Stimulated activated effector memory CD8-positive, alpha-beta T cell treated with anti-CD3 and anti-CD28 coated beads, Interleukin-12 subunit alpha, Interleukin-12 subunit beta, amount 100 ng/mL, for 72 hours (primary cell): ENCODE measurements around the gene ADAMTS10.
"Not testable (repeated sequence)": the region's sequence is repeated elsewhere in the genome, so short reads cannot be mapped to it uniquely, and the experiment has no call there.

Experiments used
- ATAC-seq: fragments of 150-1000 bp; cut with Tn5 transposase; 2 replicates; pipeline ENCODE4 v1.10.0; 2021
- DNase-seq, 2 donors: peaks; one replicate each; pipeline ENCODE4 v3.0.0; 2021 to 2022; ENCODE audit warnings: low spot score in 2 of 2
- H3K27ac Mint-ChIP-seq: one replicate; pipeline ENCODE4 v1.8.0; 2022; ENCODE audit warnings: mild to moderate bottlenecking, mixed read lengths
- H3K36me3 Mint-ChIP-seq: one replicate; pipeline ENCODE4 v1.8.0; 2022; ENCODE audit warnings: mild to moderate bottlenecking, mixed read lengths
- H3K4me1 Mint-ChIP-seq: one replicate; pipeline ENCODE4 v1.8.0; 2022; ENCODE audit warnings: mixed read lengths
- H3K4me3 Mint-ChIP-seq: one replicate; pipeline ENCODE4 v1.8.0; 2022; ENCODE audit warnings: mild to moderate bottlenecking, mixed read lengths
- H3K9me3 Mint-ChIP-seq: one replicate; pipeline ENCODE4 v1.8.0; 2022; ENCODE audit warnings: mixed read lengths

Gene ADAMTS10

DNA sequence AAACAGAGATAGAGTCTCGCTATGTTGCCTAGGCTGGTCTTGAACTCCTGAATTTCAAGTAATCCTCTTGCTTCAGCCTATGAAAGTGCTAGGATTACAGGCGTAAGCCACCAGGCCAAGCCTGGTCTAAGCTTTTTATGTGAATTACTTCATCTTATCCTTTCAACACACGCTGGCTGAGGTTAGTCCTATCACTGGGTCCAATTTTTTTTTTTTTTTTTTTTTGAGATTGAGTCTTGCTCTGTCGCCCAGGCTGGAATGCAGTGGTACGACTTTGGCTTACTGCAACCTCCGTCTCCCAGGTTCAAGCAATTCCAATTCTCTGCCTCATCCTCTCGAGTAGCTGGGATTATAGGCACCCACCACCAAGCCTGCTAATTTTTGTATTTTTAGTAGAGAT is 43.7 kb downstream of the ADAMTS10 start:
- H3K4me1 Mint-ChIP-seq: peaks cover 80% of the 10 kb centered on the region

DNA sequence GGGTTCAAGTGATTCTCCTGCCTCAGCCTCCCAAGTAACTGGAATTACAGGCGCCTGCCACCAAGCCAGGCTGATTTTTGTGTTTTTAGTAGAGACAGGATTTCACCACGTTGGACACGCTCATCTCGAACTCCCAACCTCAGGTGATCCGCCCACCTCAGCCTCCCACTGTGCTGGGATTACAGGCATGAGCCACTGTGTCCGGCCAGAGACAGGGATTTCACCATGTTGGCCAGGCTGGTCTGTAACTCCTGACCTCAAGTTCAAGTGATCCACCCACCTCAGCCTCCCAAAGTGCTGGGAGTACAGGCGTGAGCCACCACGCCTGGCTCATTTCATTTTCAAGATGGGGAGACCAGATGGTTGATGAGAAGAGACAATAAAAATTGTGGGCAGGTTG is 45.6 kb downstream of the ADAMTS10 start:
- DNase-seq, H3K9me3 Mint-ChIP-seq, ATAC-seq: not testable (repeated sequence)
- Mint-ChIP-seq H3K4me3 (peak overlapping the region; percentile 63), H3K36me3 (peaks cover 32% of the 10 kb centered on the region), H3K27ac (peak overlapping the region; percentile 97), H3K4me1 (peaks cover 74% of the 10 kb centered on the region)

More for the DNA sequence above, 43.7 kb downstream of the ADAMTS10 start:
- Mint-ChIP-seq H3K36me3 (peaks cover 42% of the 10 kb centered on the region), H3K27ac (peak overlapping the region; percentile 87), H3K9me3 (no peaks in the 10 kb centered on the region), H3K4me3 (peak overlapping the region; percentile 76)
- DNase-seq (no peak), ATAC-seq (no peak)

GRCh38 chr19:8561075-8561764 is 49.3 kb downstream of the ADAMTS10 start:
- Mint-ChIP-seq H3K27ac (peak overlapping the region; percentile 97), H3K4me3 (peak overlapping the region; percentile 46), H3K36me3 (peaks cover 21% of the 10 kb centered on the region), H3K9me3 (no peaks in the 10 kb centered on the region), H3K4me1 (peaks cover 73% of the 10 kb centered on the region)
- DNase-seq (no peak), ATAC-seq (no peak)

DNA sequence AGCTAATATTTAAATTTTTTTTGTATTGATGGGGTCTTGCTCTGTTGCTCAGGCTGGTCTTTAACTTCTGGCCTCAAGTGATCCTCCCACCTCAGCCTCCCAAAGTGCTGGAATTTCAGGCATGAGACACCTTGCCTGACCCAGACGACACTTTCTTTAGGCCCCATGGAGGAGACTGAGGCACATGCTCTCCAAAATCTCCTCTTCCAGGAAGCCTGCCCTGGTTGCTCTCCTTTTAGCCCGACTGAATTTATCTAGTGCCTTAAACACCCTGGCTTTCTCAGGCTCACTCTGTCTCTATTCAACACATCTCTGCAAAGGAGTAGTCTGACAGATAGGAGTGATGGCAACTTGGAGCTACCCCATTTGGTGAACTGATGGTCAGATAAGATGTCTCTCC is 52.2 kb downstream of the ADAMTS10 start:
- ATAC-seq (no peak), DNase-seq (no peak)
- Mint-ChIP-seq H3K4me1 (peaks cover 61% of the 10 kb centered on the region), H3K9me3 (no peaks in the 10 kb centered on the region), H3K27ac (peak overlapping the region; percentile 97), H3K4me3 (peak overlapping the region; percentile 20), H3K36me3 (peaks cover 44% of the 10 kb centered on the region)

GRCh38 chr19:8557642-8558238 is 52.8 kb downstream of the ADAMTS10 start:
- peak overlapping the region; percentile 97 for H3K27ac Mint-ChIP-seq
- H3K36me3 Mint-ChIP-seq: peaks cover 47% of the 10 kb centered on the region
- peak overlapping the region; percentile 20 for H3K4me3 Mint-ChIP-seq
- H3K9me3 Mint-ChIP-seq: no peaks in the 10 kb centered on the region
- DNase-seq: no peak
- H3K4me1 Mint-ChIP-seq: peaks cover 60% of the 10 kb centered on the region
- peak; percentile 58 for ATAC-seq

DNA sequence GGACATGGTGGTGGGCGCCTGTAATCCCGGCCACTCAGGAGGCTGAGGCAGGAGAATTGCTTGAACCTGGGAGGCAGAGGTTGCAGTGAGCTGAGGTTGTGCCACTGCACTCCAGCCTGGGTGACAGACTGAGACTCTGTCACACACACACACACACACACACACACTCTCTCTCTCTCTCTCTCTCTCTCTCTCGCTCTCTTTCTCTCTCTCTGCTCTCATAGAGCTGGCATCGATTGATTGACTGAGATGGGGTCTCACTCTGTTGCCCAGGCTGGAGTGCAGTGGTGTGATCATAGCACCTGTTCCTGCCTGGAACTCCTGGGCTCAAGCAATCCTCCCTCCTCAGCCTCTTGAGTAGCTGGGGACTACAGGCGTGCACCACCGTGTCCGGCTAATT is 56.8 kb downstream of the ADAMTS10 start:
- not testable (repeated sequence) for H3K9me3 Mint-ChIP-seq, DNase-seq, ATAC-seq, H3K4me3 Mint-ChIP-seq
- Mint-ChIP-seq H3K36me3 (peaks cover 83% of the 10 kb centered on the region), H3K4me1 (peaks cover 35% of the 10 kb centered on the region), H3K27ac (peak overlapping the region; percentile 81)

DNA sequence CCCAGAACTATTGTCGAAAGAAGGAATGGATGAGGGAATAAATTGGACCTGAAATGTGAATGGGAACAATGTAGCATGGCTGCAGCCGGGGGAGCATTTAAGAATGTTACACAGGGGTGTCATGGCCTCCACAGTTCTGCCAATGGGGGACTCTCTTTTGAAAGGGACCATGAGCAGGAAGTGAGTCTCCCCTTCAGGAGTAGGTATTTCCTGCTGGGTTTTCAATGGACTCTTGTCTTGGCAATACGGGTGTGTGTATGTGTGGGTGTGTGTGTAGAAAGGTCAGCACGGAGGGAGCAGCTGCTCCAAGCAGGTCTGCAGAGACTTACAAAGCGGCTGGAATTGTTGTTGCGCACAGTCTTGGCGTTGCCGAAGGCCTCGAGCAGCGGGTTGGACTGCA is 57.7 kb downstream of the ADAMTS10 start:
- no peak overlapping the region for H3K4me3 Mint-ChIP-seq
- peaks cover 26% of the 10 kb centered on the region for H3K4me1 Mint-ChIP-seq
- no peaks in the 10 kb centered on the region for H3K9me3 Mint-ChIP-seq
- DNase-seq: no peak
- H3K27ac Mint-ChIP-seq: peak overlapping the region; percentile 46
- no peak for ATAC-seq
- peaks cover 85% of the 10 kb centered on the region for H3K36me3 Mint-ChIP-seq

- peak overlapping the region; percentile 65 for H3K27ac Mint-ChIP-seq
- no peak overlapping the region for H3K4me3 Mint-ChIP-seq
- H3K36me3 Mint-ChIP-seq: peaks cover 96% of the 10 kb centered on the region
- no peaks in the 10 kb centered on the region for H3K9me3 Mint-ChIP-seq
- DNase-seq (no peak), ATAC-seq (no peak)
- peaks cover 20% of the 10 kb centered on the region for H3K4me1 Mint-ChIP-seq
These were observed 60.4 kb downstream of the ADAMTS10 start for GRCh38 chr19:8550070-8550469.

DNA sequence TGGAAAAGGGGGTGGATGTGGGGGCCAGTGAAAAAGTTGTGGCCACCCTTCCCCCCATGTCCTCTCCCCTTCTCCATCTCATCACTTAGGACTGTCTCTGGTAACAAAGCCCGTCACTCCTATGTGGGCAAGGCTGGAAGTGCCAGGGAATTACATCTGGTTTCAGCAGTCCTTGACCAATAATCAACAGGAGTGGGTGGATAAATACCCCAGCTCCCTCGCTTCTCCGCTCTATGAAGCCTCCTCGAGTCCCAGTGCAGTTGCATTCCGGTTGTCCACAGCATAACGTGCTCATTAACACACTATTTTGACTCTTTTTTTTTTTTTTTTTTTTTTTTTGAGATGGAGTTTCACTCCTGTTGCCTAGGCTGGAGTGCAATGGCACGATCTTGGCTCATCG is 64.8 kb downstream of the ADAMTS10 start:
- H3K36me3 Mint-ChIP-seq: peaks cover 85% of the 10 kb centered on the region
- DNase-seq: no peak
- no peak for ATAC-seq
- peak overlapping the region; percentile 32 for H3K27ac Mint-ChIP-seq
- H3K9me3 Mint-ChIP-seq: no peaks in the 10 kb centered on the region
- H3K4me1 Mint-ChIP-seq: no peaks in the 10 kb centered on the region
- no peak overlapping the region for H3K4me3 Mint-ChIP-seq

DNA sequence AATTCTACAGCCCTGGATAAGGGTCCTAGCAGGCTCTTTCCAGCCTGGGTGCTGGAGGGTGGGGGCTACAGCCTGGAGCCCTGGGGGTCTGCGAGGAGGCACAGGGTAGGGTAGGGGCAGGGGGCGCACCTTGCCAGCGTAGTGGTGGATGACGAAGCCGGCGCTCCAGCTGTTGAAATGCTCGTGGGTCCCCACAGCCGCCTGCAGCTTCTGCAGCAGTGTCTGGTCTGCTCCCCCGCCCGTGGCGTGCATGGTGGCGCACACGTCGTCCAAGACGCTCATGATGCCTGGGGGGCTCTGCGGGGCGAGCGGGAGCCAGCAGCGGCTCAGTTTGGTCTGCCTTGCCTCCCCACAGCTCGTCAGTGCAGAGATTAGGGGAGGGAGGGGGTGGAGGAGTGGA is 66.3 kb downstream of the ADAMTS10 start:
- H3K4me3 Mint-ChIP-seq: no peak overlapping the region
- H3K9me3 Mint-ChIP-seq: no peaks in the 10 kb centered on the region
- H3K4me1 Mint-ChIP-seq: no peaks in the 10 kb centered on the region
- DNase-seq (no peak), ATAC-seq (no peak)
- H3K36me3 Mint-ChIP-seq: peaks cover 87% of the 10 kb centered on the region
- H3K27ac Mint-ChIP-seq: no peak overlapping the region

- DNase-seq: no peak
These were observed 70.8 kb downstream of the ADAMTS10 start for GRCh38 chr19:8539621-8540149.

DNA sequence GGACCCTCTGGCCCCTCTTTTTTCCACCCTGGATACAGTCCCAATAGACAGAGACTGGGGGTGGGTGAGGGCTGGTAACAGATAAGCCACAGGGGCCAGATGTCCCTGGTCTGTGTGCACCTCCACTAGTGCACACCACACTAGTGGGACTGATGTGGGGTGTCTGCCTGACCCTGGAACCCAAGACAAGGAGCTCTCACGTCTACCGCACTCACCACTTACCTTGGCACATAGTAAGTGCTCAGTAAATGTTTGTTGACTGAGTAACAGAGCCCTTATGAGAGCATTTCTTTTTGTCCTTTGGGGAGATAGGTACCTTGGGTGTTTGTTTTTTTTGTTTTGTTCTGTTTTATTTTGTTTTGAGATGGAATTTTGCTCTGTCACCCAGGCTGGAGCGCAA is 73.4 kb downstream of the ADAMTS10 start:
- H3K9me3 Mint-ChIP-seq: no peaks in the 10 kb centered on the region
- peak overlapping the region; percentile 1 for H3K27ac Mint-ChIP-seq
- DNase-seq (no peak), ATAC-seq (no peak)
- no peak overlapping the region for H3K4me3 Mint-ChIP-seq
- H3K36me3 Mint-ChIP-seq: peaks cover 39% of the 10 kb centered on the region
- no peaks in the 10 kb centered on the region for H3K4me1 Mint-ChIP-seq

More at GRCh38 chr19:8539621-8540149, 70.8 kb downstream of the ADAMTS10 start:
- Mint-ChIP-seq H3K4me3 (no peak overlapping the region), H3K36me3 (peaks cover 53% of the 10 kb centered on the region), H3K4me1 (no peaks in the 10 kb centered on the region), H3K9me3 (no peaks in the 10 kb centered on the region), H3K27ac (peak overlapping the region; percentile 75)
- ATAC-seq: no peak

- H3K4me1 Mint-ChIP-seq: no peaks in the 10 kb centered on the region
- H3K36me3 Mint-ChIP-seq: peaks cover 31% of the 10 kb centered on the region
- H3K9me3 Mint-ChIP-seq: no peaks in the 10 kb centered on the region
- H3K27ac Mint-ChIP-seq: peak overlapping the region; percentile 1
- DNase-seq (no peak), ATAC-seq (no peak)
- H3K4me3 Mint-ChIP-seq: no peak overlapping the region
These were observed 74.2 kb downstream of the ADAMTS10 start for GRCh38 chr19:8536282-8536681.

GRCh38 chr19:8532225-8532624 is 78.3 kb downstream of the ADAMTS10 start:
- ATAC-seq: no peak
- no peaks in the 10 kb centered on the region for H3K9me3 Mint-ChIP-seq
- peak overlapping the region; percentile 70 for H3K27ac Mint-ChIP-seq
- H3K36me3 Mint-ChIP-seq: no peaks in the 10 kb centered on the region
- no peak for DNase-seq
- H3K4me1 Mint-ChIP-seq: peaks cover 10% of the 10 kb centered on the region
- H3K4me3 Mint-ChIP-seq: no peak overlapping the region

DNA sequence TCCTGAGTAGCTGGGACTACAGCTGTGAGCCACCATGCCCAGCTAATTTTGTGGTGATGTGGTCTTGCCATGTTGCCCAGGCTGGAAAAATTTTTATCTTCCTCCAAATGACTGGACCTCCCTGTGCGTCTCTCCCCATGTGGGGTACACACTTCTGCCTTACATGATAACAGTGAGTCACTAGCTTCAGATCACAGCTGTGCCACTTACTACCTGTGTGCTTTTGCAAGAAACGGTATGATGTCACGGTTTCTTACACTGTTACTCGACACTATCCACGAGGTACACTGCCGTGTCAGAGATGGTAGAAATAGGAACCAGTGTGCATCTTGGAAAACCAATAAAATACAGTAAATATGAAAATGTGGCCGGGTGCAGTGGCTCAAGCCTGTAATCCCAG is 79.0 kb downstream of the ADAMTS10 start:
- Mint-ChIP-seq H3K27ac (no peak overlapping the region), H3K4me1 (peaks cover 10% of the 10 kb centered on the region), H3K36me3 (no peaks in the 10 kb centered on the region), H3K9me3 (no peaks in the 10 kb centered on the region), H3K4me3 (no peak overlapping the region)
- DNase-seq (no peak), ATAC-seq (no peak)
